ENCODE data around the gene GBA3. TPM values are rescaled to one million over a fixed set of nuclear protein-coding genes. Genes with fewer than 3 reads are reported as not detected.

GBA3 gene
- 1 to 10 TPM; 4.0 to 9.0 (median 8.1) TPM for total RNA-seq
- long read RNA-seq, donor 1, transcript GBA3-203 (5 exons, 2,164 nt) = major isoform, 8 of 10 reads
- long read RNA-seq, donor 1, partial matches to known transcripts = 1 of 10 reads
- long read RNA-seq, donor 1, other reads (novel, unspliced or antisense) = 1 of 10 reads
- long read RNA-seq, donor 2, transcript GBA3-203 (5 exons, 2,164 nt) = major isoform, 7 of 23 reads
- long read RNA-seq, donor 2, partial matches to known transcripts = 2 of 23 reads
- long read RNA-seq, donor 2, other reads (novel, unspliced or antisense) = 14 of 23 reads

DNA sequence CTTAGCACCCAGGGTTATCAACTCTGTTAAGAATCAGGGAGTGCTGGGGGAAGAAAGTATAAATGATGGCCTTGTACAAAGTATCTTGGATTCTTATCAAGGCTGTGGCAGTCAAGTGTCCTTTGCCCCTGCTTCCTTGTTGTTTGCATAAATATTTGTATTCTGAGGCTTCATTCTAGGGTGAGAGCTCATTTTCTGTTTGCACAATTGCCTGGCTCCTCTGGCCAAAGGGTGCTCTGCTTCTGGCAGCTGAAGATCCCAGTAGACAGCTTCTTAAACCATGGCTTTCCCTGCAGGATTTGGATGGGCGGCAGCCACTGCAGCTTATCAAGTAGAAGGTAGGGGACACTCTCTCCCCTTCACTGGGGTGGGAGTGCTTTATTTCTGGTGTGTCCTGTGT is at the start of gene GBA3:
GBA3 (plus strand) TSS at position 202 of the 400 bp plus-strand sequence.
- Histone ChIP-seq H3K4me1 (ENCODE audit: low read depth) (peaks cover 7% of the 10 kb centered on the region), H3K9me3 (no peaks in the 10 kb centered on the region), H3K36me3 (ENCODE audit: low read depth) (no peaks in the 10 kb centered on the region), H3K4me3 (no peak within 1 kb of the TSS)
- TF ChIP-seq, protein P1, sequence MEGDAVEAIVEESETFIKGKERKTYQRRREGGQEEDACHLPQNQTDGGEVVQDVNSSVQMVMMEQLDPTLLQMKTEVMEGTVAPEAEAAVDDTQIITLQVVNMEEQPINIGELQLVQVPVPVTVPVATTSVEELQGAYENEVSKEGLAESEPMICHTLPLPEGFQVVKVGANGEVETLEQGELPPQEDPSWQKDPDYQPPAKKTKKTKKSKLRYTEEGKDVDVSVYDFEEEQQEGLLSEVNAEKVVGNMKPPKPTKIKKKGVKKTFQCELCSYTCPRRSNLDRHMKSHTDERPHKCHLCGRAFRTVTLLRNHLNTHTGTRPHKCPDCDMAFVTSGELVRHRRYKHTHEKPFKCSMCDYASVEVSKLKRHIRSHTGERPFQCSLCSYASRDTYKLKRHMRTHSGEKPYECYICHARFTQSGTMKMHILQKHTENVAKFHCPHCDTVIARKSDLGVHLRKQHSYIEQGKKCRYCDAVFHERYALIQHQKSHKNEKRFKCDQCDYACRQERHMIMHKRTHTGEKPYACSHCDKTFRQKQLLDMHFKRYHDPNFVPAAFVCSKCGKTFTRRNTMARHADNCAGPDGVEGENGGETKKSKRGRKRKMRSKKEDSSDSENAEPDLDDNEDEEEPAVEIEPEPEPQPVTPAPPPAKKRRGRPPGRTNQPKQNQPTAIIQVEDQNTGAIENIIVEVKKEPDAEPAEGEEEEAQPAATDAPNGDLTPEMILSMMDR (IDR thresholded peaks at IDR 0.05) = no peak
- peak; percentile 84 for ATAC-seq
- DNase-seq = peak in 2 of 3 donors; percentile 38 to 39
- intact Hi-C loops (cut with DNase I, micrococcal nuclease) = loop anchor here (5.0 to 10.0 kb wide), 2 partner anchors 278 to 280 kb away; no protein-coding TSS in a partner anchor

GRCh38 chr4:22643952-22644351 is 48.8 kb upstream of the GBA3 start:
- intact Hi-C loops (cut with DNase I, micrococcal nuclease) = no loop called here
- no peak for ATAC-seq
- no peak overlapping the region for H3K4me3 ChIP-seq
- TF ChIP-seq, protein P1 (IDR thresholded peaks at IDR 0.05) = no peak
- no peaks in the 10 kb centered on the region for H3K4me1 ChIP-seq (ENCODE audit: low read depth)
- no peak for DNase-seq
- no peaks in the 10 kb centered on the region for H3K36me3 ChIP-seq (ENCODE audit: low read depth)
- peaks cover 5% of the 10 kb centered on the region for H3K9me3 ChIP-seq

DNA sequence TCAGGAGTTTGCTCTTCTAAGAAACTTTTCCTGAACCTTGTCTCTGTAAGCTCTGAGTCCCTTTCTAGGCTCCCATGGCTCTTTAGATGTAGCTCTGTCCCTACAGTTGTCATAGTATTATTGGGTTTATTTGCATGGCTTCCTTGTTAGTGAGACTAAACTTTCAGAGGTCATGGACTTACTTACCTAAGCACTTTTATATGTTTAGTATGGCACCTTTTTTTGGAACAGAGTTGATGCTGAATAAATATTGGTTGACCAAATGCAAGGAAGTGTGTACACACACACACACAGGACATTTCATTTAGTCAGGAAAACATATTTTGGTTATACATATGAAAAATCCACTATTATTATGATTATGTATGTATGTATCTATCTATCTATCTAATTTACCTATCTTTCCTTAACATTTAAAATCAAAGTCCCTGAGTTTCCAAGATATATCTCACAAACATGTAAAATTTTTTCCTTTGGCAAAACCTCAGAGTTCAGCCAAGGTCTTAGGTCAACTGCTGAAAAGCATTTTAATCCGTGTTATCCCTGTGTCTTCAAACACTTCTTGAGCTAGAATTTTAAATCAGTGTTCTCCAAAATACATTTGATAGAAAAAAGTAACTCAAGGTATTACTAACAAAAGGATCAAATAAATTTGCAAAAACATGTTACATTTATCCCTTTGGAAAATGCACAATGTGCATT is 47.1 kb upstream of the GBA3 start:
- no peak for ATAC-seq
- Histone ChIP-seq H3K36me3 (ENCODE audit: low read depth) (no peaks in the 10 kb centered on the region), H3K4me1 (ENCODE audit: low read depth) (no peaks in the 10 kb centered on the region), H3K4me3 (no peak overlapping the region), H3K9me3 (peaks cover under 1% of the 10 kb centered on the region)
- intact Hi-C loops (cut with DNase I, micrococcal nuclease) = no loop called here
- DNase-seq = no peak
- TF ChIP-seq, protein P1 (IDR thresholded peaks at IDR 0.05) = no peak

DNA sequence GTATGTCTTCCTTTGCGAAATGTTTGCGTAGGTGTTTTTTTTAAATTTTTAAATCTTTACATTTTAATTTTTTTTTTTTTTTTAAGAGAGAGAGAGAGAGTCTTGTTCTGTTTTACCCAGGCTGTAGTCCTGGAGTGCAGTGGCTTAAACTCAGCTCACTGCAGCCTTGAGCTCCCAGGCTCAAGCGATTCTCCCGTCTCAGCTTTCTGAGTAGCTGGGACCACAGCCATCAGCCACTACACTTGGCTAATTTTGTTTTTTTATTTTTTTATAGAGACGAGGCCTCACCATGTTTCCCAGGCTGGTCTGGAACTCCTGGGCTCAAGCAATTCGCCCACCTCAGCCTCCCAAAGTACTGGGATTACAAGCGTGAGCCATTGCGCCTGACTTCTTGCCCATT is 43.7 kb upstream of the GBA3 start:
- TF ChIP-seq, protein P1 (IDR thresholded peaks at IDR 0.05) = no peak
- no peak for ATAC-seq
- no peaks in the 10 kb centered on the region for H3K4me1 ChIP-seq (ENCODE audit: low read depth)
- no peak overlapping the region for H3K4me3 ChIP-seq
- intact Hi-C loops (cut with DNase I, micrococcal nuclease) = no loop called here
- no peaks in the 10 kb centered on the region for H3K36me3 ChIP-seq (ENCODE audit: low read depth)
- no peaks in the 10 kb centered on the region for H3K9me3 ChIP-seq
- no peak for DNase-seq

GRCh38 chr4:22650771-22651170 is 42.0 kb upstream of the GBA3 start:
- no peak overlapping the region for H3K4me3 ChIP-seq

More at GRCh38 chr4:22650771-22651170, 42.0 kb upstream of the GBA3 start:
- DNase-seq = no peak
- intact Hi-C loops (cut with DNase I, micrococcal nuclease) = no loop called here
- TF ChIP-seq, protein P1 (IDR thresholded peaks at IDR 0.05) = no peak
- Histone ChIP-seq H3K9me3 (no peaks in the 10 kb centered on the region), H3K36me3 (ENCODE audit: low read depth) (no peaks in the 10 kb centered on the region), H3K4me1 (ENCODE audit: low read depth) (no peaks in the 10 kb centered on the region)
- ATAC-seq = no peak
